ENCODE measurements around the gene LRRC7.
"Not testable (repeated sequence)": the region's sequence is repeated elsewhere in the genome, so short reads cannot be mapped to it uniquely, and the experiment has no call there.

The LRRC7 gene

GRCh38 chr1:69787151-69787550, 219.4 kb downstream of the LRRC7 start:
- no peak for DNase-seq

- DNase-seq = no peak
Measured at GRCh38 chr1:69791311-69791710, 223.6 kb downstream of the LRRC7 start.

- no peak for DNase-seq
Measured at GRCh38 chr1:69794831-69795230, 227.1 kb downstream of the LRRC7 start.

- no peak for DNase-seq
Measured at GRCh38 chr1:69814926-69815325, 247.2 kb downstream of the LRRC7 start.

- DNase-seq = no peak
Measured at GRCh38 chr1:69824932-69825331, 257.2 kb downstream of the LRRC7 start.

- DNase-seq = no peak
Measured at GRCh38 chr1:69827732-69828131, 260.0 kb downstream of the LRRC7 start.

GRCh38 chr1:69833536-69833935, 265.8 kb downstream of the LRRC7 start:
- DNase-seq = no peak

- no peak for DNase-seq
Measured at GRCh38 chr1:69834336-69834735, 266.6 kb downstream of the LRRC7 start.

- DNase-seq = no peak
Measured at GRCh38 chr1:69835955-69836354, 268.2 kb downstream of the LRRC7 start.

GRCh38 chr1:69836971-69837636, 269.4 kb downstream of the LRRC7 start:
- DNase-seq = no peak

GRCh38 chr1:69842326-69842725, 274.6 kb downstream of the LRRC7 start:
- DNase-seq = no peak

GRCh38 chr1:69845655-69846054, 277.9 kb downstream of the LRRC7 start:
- no peak for DNase-seq

GRCh38 chr1:69846267-69846666, 278.5 kb downstream of the LRRC7 start:
- no peak for DNase-seq

GRCh38 chr1:69847670-69848069, 279.9 kb downstream of the LRRC7 start:
- no peak for DNase-seq

- no peak for DNase-seq
Measured at GRCh38 chr1:69852151-69852550, 284.4 kb downstream of the LRRC7 start.

- no peak for DNase-seq
Measured at GRCh38 chr1:69852706-69853105, 285.0 kb downstream of the LRRC7 start.

GRCh38 chr1:69858534-69858933, 290.8 kb downstream of the LRRC7 start:
- peak; percentile 50 for DNase-seq

- DNase-seq = no peak
Measured at GRCh38 chr1:69861641-69862040, 293.9 kb downstream of the LRRC7 start.

GRCh38 chr1:69862906-69863305, 295.2 kb downstream of the LRRC7 start:
- DNase-seq = no peak

- no peak for DNase-seq
Measured at GRCh38 chr1:69863704-69864103, 296.0 kb downstream of the LRRC7 start.

- no peak for DNase-seq
Measured at GRCh38 chr1:69871412-69871811, 303.7 kb downstream of the LRRC7 start.

GRCh38 chr1:69878338-69878737, 310.6 kb downstream of the LRRC7 start:
- no peak for DNase-seq

- not testable (repeated sequence) for DNase-seq
Measured at GRCh38 chr1:69888016-69888415, 320.3 kb downstream of the LRRC7 start.

- DNase-seq = no peak
Measured at GRCh38 chr1:69888657-69889056, 320.9 kb downstream of the LRRC7 start.

- no peak for DNase-seq
Measured at GRCh38 chr1:69898403-69898947, 330.8 kb downstream of the LRRC7 start.

All from NCI-H748 treated with DMSO at 0.1 percent for 48 hours (cell line).